Measurements from ENCODE around the gene OGFOD1. TPM values are rescaled to one million over a fixed set of nuclear protein-coding genes. Genes with fewer than 3 reads are reported as not detected.

The OGFOD1 gene
- total RNA-seq, 6 experiments from 2014 or later = 12.2 to 32.0 (median 17.4) TPM

DNA sequence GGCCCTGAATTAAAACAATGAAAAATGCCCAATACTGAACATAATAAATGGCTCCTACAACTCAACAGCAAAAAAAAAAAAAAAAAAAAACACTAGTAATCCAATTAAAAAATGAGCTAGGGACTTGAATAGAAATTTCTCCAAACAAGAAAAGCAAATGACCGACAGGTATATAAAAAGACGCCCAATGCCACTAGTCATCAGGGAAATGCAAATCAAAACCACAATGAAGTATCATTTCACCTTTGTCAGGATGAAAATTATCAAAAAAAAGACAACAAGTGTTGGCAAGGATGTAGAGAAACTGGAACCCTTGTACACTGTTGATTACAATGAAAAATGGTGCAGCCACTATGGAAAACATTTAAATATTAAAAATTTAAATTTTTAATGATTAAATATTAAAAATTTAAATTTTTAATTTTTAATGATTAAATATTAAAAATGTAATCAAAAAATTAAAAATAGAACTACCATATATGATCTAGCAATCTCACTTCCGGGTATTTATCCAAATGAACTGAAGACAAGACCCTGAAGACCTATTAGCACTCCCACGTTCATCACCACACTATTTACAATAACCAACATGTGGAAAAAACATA, 40.4 kb downstream of the OGFOD1 start:
- peaks cover 0 to 4% (median 1%) of the 10 kb centered on the region in 4 donors for H3K36me3 ChIP-seq
- WGBS (ENCODE audit: insufficient coverage, low coverage, low lambda C conversion rate, missing lambda C conversion rate) = 97% methylated on average over 4 of the region's 4 CpGs
- ATAC-seq = no peak
- no peak for TF ChIP-seq POLR2A (IDR thresholded peaks at IDR 0.05)
- TF ChIP-seq, protein P1, sequence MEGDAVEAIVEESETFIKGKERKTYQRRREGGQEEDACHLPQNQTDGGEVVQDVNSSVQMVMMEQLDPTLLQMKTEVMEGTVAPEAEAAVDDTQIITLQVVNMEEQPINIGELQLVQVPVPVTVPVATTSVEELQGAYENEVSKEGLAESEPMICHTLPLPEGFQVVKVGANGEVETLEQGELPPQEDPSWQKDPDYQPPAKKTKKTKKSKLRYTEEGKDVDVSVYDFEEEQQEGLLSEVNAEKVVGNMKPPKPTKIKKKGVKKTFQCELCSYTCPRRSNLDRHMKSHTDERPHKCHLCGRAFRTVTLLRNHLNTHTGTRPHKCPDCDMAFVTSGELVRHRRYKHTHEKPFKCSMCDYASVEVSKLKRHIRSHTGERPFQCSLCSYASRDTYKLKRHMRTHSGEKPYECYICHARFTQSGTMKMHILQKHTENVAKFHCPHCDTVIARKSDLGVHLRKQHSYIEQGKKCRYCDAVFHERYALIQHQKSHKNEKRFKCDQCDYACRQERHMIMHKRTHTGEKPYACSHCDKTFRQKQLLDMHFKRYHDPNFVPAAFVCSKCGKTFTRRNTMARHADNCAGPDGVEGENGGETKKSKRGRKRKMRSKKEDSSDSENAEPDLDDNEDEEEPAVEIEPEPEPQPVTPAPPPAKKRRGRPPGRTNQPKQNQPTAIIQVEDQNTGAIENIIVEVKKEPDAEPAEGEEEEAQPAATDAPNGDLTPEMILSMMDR (IDR thresholded peaks at IDR 0.05) = no peak
- no peak overlapping the region for H3K27ac ChIP-seq
- no peaks in the 10 kb centered on the region for H3K27me3 ChIP-seq
- intact Hi-C loops (cut with DNase I) = no loop called here
- no peak for DNase-seq
- no peak overlapping the region for H3K4me3 ChIP-seq
- H3K4me1 ChIP-seq = no peaks in the 10 kb centered on the region
- no peaks in the 10 kb centered on the region for H3K9me3 ChIP-seq

DNA sequence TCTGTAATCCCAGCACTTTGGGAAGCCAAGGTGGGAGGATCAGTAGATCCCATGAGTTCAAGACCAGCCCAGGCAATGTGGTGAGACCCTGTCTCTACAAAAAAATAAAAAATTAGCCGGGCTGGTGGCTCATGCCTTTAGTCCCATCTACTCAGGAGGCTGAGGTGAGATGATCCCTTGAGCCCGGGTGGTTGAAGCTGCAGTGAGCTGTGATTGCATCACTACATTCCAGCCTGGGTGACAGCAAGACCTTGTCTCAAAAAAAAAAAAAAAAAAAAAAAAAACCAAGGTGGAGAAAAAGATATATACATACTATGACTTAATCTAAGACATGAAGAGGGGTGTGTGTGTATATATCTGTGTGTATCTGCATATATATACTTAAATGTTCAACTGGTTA, 41.8 kb downstream of the OGFOD1 start:
- TF ChIP-seq, protein P1 (IDR thresholded peaks at IDR 0.05) = no peak
- no peak for TF ChIP-seq POLR2A (IDR thresholded peaks at IDR 0.05)
- H3K9me3 ChIP-seq = no peaks in the 10 kb centered on the region
- intact Hi-C loops (cut with DNase I) = no loop called here
- ATAC-seq = no peak
- no peak for DNase-seq
- WGBS (ENCODE audit: insufficient coverage, low coverage, low lambda C conversion rate, missing lambda C conversion rate) = 35% methylated on average over 2 of the region's 2 CpGs
- H3K4me3 ChIP-seq = no peak overlapping the region
- peaks cover 0 to 18% (median 2%) of the 10 kb centered on the region in 4 donors for H3K36me3 ChIP-seq
- H3K4me1 ChIP-seq = no peaks in the 10 kb centered on the region
- no peaks in the 10 kb centered on the region for H3K27me3 ChIP-seq
- H3K27ac ChIP-seq = no peak overlapping the region

DNA sequence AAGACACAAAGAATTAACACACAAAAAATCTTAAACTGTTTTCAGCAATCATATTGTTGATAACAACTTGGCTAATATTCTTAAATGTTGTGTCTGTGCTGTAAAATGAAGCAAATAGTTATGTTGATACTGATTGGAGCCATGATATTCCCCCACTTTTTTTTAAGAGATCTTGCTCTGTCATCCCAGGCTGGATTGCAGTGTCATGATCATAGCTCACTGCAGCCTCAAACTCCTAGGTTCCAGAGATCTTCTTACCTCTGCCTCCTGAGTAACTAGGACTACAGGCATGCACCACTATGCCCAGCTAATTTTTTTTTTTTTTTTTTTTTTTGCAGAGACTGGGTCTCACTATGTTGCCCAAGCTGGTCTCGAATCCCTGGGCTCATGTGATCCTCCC, 42.5 kb downstream of the OGFOD1 start:
- no peak for ATAC-seq
- intact Hi-C loops (cut with DNase I) = no loop called here
- no CpG with 5 or more reads among the region's 1 CpG for WGBS (ENCODE audit: insufficient coverage, low coverage, low lambda C conversion rate, missing lambda C conversion rate)
- Histone ChIP-seq H3K9me3 (no peaks in the 10 kb centered on the region), H3K27me3 (no peaks in the 10 kb centered on the region), H3K36me3 (peaks cover 0 to 25% (median 3%) of the 10 kb centered on the region in 4 donors), H3K4me1 (no peaks in the 10 kb centered on the region), H3K27ac (no peak overlapping the region), H3K4me3 (no peak overlapping the region)
- no peak for DNase-seq
- no peak for TF ChIP-seq POLR2A (IDR thresholded peaks at IDR 0.05)
- TF ChIP-seq, protein P1 (IDR thresholded peaks at IDR 0.05) = no peak

DNA sequence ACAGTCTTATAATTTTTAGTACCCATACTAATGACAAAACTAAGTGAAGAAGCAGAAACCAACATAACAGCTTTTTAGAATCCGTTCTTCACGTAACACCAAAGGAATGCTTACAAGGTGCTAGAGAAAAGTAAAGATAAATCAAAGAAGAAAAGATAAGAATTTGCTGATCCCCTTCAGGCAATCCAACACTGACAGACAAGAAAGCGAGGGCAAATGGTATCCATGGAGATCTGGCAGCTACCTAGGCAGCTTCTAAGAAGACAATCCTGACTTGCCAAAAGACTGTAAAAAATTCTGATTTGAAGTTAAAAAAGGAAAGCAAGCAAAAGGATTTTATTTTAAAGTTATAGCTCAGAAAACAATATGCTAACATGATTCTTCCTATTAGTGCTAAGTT, 53.8 kb downstream of the OGFOD1 start:
- peaks cover 0 to 56% (median 7%) of the 10 kb centered on the region in 4 donors for H3K36me3 ChIP-seq
- DNase-seq = no peak
- no peak for TF ChIP-seq POLR2A (IDR thresholded peaks at IDR 0.05)
- TF ChIP-seq, protein P1 (IDR thresholded peaks at IDR 0.05) = no peak

DNA sequence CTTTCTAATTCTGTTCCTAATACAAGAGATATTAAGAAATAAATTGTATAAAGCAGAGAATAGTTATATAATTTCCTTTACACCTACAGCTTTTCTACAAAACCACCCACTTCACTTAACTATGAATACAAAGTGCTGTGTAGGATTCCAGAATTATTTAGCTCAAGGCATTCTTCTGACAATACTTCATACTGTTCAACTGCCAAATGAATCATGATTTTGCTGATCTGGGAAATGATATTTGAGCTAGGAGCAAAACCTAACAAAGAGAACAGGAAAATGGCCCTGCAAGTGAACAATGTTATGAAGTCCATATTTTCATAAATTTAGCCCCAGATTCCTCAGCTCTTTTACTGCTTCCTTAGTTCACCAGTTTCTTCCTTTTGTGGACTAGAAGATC, 55.6 kb downstream of the OGFOD1 start:
- H3K4me3 ChIP-seq = no peak overlapping the region
- no peak for TF ChIP-seq POLR2A (IDR thresholded peaks at IDR 0.05)
- TF ChIP-seq, protein P1 (IDR thresholded peaks at IDR 0.05) = no peak
- H3K9me3 ChIP-seq = no peaks in the 10 kb centered on the region
- H3K36me3 ChIP-seq = peaks cover 0 to 49% (median 6%) of the 10 kb centered on the region in 4 donors
- ATAC-seq (no peak), DNase-seq (no peak)
- no peak overlapping the region for H3K27ac ChIP-seq
- H3K4me1 ChIP-seq = no peaks in the 10 kb centered on the region
- intact Hi-C loops (cut with DNase I) = no loop called here
- H3K27me3 ChIP-seq = no peaks in the 10 kb centered on the region

More for the DNA sequence above, 53.8 kb downstream of the OGFOD1 start:
- Histone ChIP-seq H3K4me1 (no peaks in the 10 kb centered on the region), H3K27me3 (no peaks in the 10 kb centered on the region), H3K27ac (no peak overlapping the region), H3K9me3 (no peaks in the 10 kb centered on the region), H3K4me3 (no peak overlapping the region)
- intact Hi-C loops (cut with DNase I) = no loop called here
- 96% methylated on average over 3 of the region's 3 CpGs for whole genome bisulfite sequencing (ENCODE audit: insufficient coverage, low coverage, low lambda C conversion rate, missing lambda C conversion rate)
- ATAC-seq = no peak

Measured in right lobe of liver (tissue), 6 donors.